DND-41 (cell line): ENCODE data around the gene DDX39A.

Experiments
- ATAC-seq: fragments of 200-7000 bp; cut with Tn5 transposase; 3 replicates; pipeline ENCODE4 v1.9.1; 2021; ENCODE audit warnings: low read depth; ENCODE audit not compliant: insufficient read depth
- DNase-seq: peaks from one replicate; pipeline ENCODE4 v3.0.0-alpha.2; 2020
- H2AFZ ChIP-seq: 2 replicates; pipeline ENCODE4 v1.6.0; 2012; ENCODE audit warnings: low read depth, low read length
- H3K27ac ChIP-seq: 2 replicates; pipeline ENCODE4 v1.5.1; 2012; ENCODE audit warnings: low read length, inconsistent platforms
- H3K27me3 ChIP-seq: fragments of 200-600 bp; sonication (generic); 2 replicates; pipeline ENCODE4 v1.6.0; 2012; ENCODE audit warnings: low read length, mild to moderate bottlenecking, inconsistent platforms; ENCODE audit not compliant: insufficient read depth, poor library complexity
- H3K36me3 ChIP-seq: 2 replicates; pipeline ENCODE4 v1.5.1; 2012; ENCODE audit warnings: low read length, inconsistent platforms; ENCODE audit not compliant: insufficient read depth
- H3K4me1 ChIP-seq: 2 replicates; pipeline ENCODE4 v1.5.1; 2012; ENCODE audit warnings: mild to moderate bottlenecking, low read length; ENCODE audit not compliant: insufficient read depth
- H3K4me2 ChIP-seq: 2 replicates; pipeline ENCODE4 v1.6.0; 2012; ENCODE audit warnings: mild to moderate bottlenecking, moderate library complexity, low read length, inconsistent platforms; ENCODE audit not compliant: insufficient read depth
- H3K4me3 ChIP-seq, 2 experiments: fragments of 200-600 bp in 1 of 2; shearing (Covaris generic) in 1 of 2; 2 replicates each; pipeline ENCODE4 v1.5.1; 2012 to 2016; ENCODE audit warnings: inconsistent platforms in 2 of 2, low read length in 2 of 2, mild to moderate bottlenecking in 2 of 2, low read depth in 1 of 2, moderate library complexity in 1 of 2
- H3K79me2 ChIP-seq: 2 replicates; pipeline ENCODE4 v1.6.0; 2012; ENCODE audit warnings: low read length, inconsistent platforms; ENCODE audit not compliant: insufficient read depth
- H3K9ac ChIP-seq: 2 replicates; pipeline ENCODE4 v1.6.0; 2012; ENCODE audit warnings: low read depth, mild to moderate bottlenecking, inconsistent platforms, low read length, moderate library complexity
- H3K9me3 ChIP-seq: 2 replicates; pipeline ENCODE4 v1.5.1; 2012; ENCODE audit warnings: low read length, moderate library complexity, mild to moderate bottlenecking, inconsistent platforms; ENCODE audit not compliant: insufficient read depth, severe bottlenecking
- H4K20me1 ChIP-seq: 2 replicates; pipeline ENCODE4 v1.6.0; 2012; ENCODE audit warnings: low read length; ENCODE audit not compliant: insufficient read depth
- CTCF ChIP-seq: IDR thresholded peaks from 2 replicates; pipeline ENCODE4 v1.5.1; 2012; ENCODE audit warnings: borderline replicate concordance, low read length, moderate library complexity, mild to moderate bottlenecking; ENCODE audit not compliant: poor library complexity, severe bottlenecking; ENCODE audit errors: extremely low read depth
- EZH2 ChIP-seq: IDR thresholded peaks from 3 replicates; pipeline ENCODE4 v1.6.1; 2012; ENCODE audit warnings: borderline replicate concordance, low read depth, mild to moderate bottlenecking, moderate library complexity, low read length, inconsistent platforms; ENCODE audit not compliant: severe bottlenecking

The DDX39A gene

GRCh38 chr19:14395710-14396336 lies 23.3 kb downstream of the DDX39A start:
- no peak overlapping the region for H3K27ac ChIP-seq
- no peak overlapping the region for H3K9ac ChIP-seq
- ATAC-seq (no peak), DNase-seq (no peak)
- H3K4me2 ChIP-seq: no peak overlapping the region
- H3K27me3 ChIP-seq: no peaks in the 10 kb centered on the region
- H2AFZ ChIP-seq: no peak overlapping the region
- no peak for TF ChIP-seq CTCF
- TF ChIP-seq EZH2: no peak
- H4K20me1 ChIP-seq: no peaks in the 10 kb centered on the region
- no peaks in the 10 kb centered on the region for H3K36me3 ChIP-seq
- no peaks in the 10 kb centered on the region for H3K4me1 ChIP-seq
- no peaks in the 10 kb centered on the region for H3K9me3 ChIP-seq
- H3K79me2 ChIP-seq: no peaks in the 10 kb centered on the region
- H3K4me3 ChIP-seq: no peak overlapping the region

- Histone ChIP-seq H3K36me3 (no peaks in the 10 kb centered on the region), H3K4me3 (no peak overlapping the region), H3K9ac (no peak overlapping the region), H3K4me1 (no peaks in the 10 kb centered on the region), H4K20me1 (no peaks in the 10 kb centered on the region), H2AFZ (no peak overlapping the region), H3K9me3 (no peaks in the 10 kb centered on the region), H3K4me2 (no peak overlapping the region), H3K27ac (no peak overlapping the region), H3K27me3 (no peaks in the 10 kb centered on the region), H3K79me2 (no peaks in the 10 kb centered on the region)
- ATAC-seq (no peak), DNase-seq (no peak)
- TF ChIP-seq CTCF (no peak), EZH2 (no peak)
Measured at GRCh38 chr19:14395262-14395661, 23.9 kb downstream of the DDX39A start.

- no peak overlapping the region for H3K9ac ChIP-seq
- no peak for DNase-seq
- TF ChIP-seq EZH2: no peak
- no peak for TF ChIP-seq CTCF
- no peak overlapping the region for H3K4me2 ChIP-seq
- no peak for ATAC-seq
- no peaks in the 10 kb centered on the region for H3K36me3 ChIP-seq
- no peaks in the 10 kb centered on the region for H3K9me3 ChIP-seq
- no peaks in the 10 kb centered on the region for H3K4me1 ChIP-seq
- no peak overlapping the region for H3K4me3 ChIP-seq
- no peak overlapping the region for H2AFZ ChIP-seq
- H3K27ac ChIP-seq: no peak overlapping the region
- H4K20me1 ChIP-seq: no peaks in the 10 kb centered on the region
- no peaks in the 10 kb centered on the region for H3K79me2 ChIP-seq
- no peaks in the 10 kb centered on the region for H3K27me3 ChIP-seq
Measured at GRCh38 chr19:14394167-14394566, 25.0 kb downstream of the DDX39A start.
